NCI-H345 treated with DMSO at 0.1 percent for 48 hours (cell line): Measurements from ENCODE around the gene NCK2.

Source experiments
- DNase-seq: peaks from one replicate; lab custom pipeline; 2025; ENCODE audit not compliant: unreplicated experiment; lab: John Stamatoyannopoulos, UW

The NCK2 gene

GRCh38 chr2:105808423-105809096 lies 63.8 kb downstream of the NCK2 start:
- no peak for DNase-seq

GRCh38 chr2:105809097-105809473 lies 64.4 kb downstream of the NCK2 start:
- DNase-seq = no peak

- DNase-seq = no peak
These were observed 65.0 kb downstream of the NCK2 start for GRCh38 chr2:105809723-105810122.

GRCh38 chr2:105812180-105813044 lies 67.7 kb downstream of the NCK2 start:
- DNase-seq = peak; percentile 85

GRCh38 chr2:105813045-105813315 lies 68.3 kb downstream of the NCK2 start:
- DNase-seq = no peak

GRCh38 chr2:105813405-105813804 lies 68.7 kb downstream of the NCK2 start:
- DNase-seq = no peak

GRCh38 chr2:105814291-105814940 lies 69.7 kb downstream of the NCK2 start:
- peak; percentile 51 for DNase-seq

GRCh38 chr2:105815401-105815800 lies 70.7 kb downstream of the NCK2 start:
- no peak for DNase-seq

GRCh38 chr2:105820151-105820550 lies 75.4 kb downstream of the NCK2 start:
- no peak for DNase-seq

- no peak for DNase-seq
These were observed 76.0 kb downstream of the NCK2 start for GRCh38 chr2:105820691-105821090.

GRCh38 chr2:105821428-105822125 lies 76.9 kb downstream of the NCK2 start:
- no peak for DNase-seq

- DNase-seq = no peak
These were observed 77.5 kb downstream of the NCK2 start for GRCh38 chr2:105822186-105822585.

- no peak for DNase-seq
These were observed 79.7 kb downstream of the NCK2 start for GRCh38 chr2:105824446-105824845.

- DNase-seq = no peak
These were observed 82.8 kb downstream of the NCK2 start for GRCh38 chr2:105827351-105828096.

- DNase-seq = no peak
These were observed 83.8 kb downstream of the NCK2 start for GRCh38 chr2:105828558-105828957.

GRCh38 chr2:105834931-105835330 lies 90.2 kb downstream of the NCK2 start:
- no peak for DNase-seq

- no peak for DNase-seq
These were observed 91.6 kb downstream of the NCK2 start for GRCh38 chr2:105836341-105836740.

GRCh38 chr2:105836840-105837692 lies 92.4 kb downstream of the NCK2 start:
- no peak for DNase-seq

- DNase-seq = no peak
These were observed 95.1 kb downstream of the NCK2 start for GRCh38 chr2:105839793-105840192.

- no peak for DNase-seq
These were observed 96.2 kb downstream of the NCK2 start for GRCh38 chr2:105840933-105841332.
